Epidermal melanocyte (primary cell): ENCODE results near the gene NOL9.
"Not testable (repeated sequence)": the region's sequence is repeated elsewhere in the genome, so short reads cannot be mapped to it uniquely, and the experiment has no call there.

Experiments
- DNase-seq: peaks from one replicate; pipeline ENCODE4 v3.0.0; 2011; ENCODE audit warnings: low spot score; ENCODE audit not compliant: insufficient read length

Gene NOL9

GRCh38 chr1:6572653-6573383 lies 18.5 kb upstream of the NOL9 start:
- DNase-seq: no peak

GRCh38 chr1:6570987-6571386 lies 16.7 kb upstream of the NOL9 start:
- no peak for DNase-seq

DNA sequence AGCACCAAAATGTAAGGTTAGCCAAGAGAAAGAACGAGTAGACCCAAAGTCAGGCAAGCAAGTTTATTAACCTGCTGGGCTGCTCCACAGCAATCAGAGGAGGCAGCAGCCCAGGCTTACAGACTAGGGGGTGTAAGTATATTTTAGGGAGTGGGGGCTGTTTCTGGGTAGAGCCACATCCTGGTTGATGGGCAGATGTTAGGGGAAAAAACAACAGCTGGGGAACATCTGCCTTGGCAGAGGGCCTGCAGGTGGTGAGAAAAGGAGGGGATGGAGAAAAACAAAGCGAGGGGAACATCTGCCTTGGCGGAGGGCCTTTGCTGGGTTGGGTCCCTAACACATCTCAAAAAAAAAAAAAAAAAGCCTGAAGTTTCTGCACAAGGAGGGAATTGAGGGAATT lies 15.8 kb upstream of the NOL9 start:
- no peak for DNase-seq

GRCh38 chr1:6569033-6569432 lies 14.7 kb upstream of the NOL9 start:
- no peak for DNase-seq

DNA sequence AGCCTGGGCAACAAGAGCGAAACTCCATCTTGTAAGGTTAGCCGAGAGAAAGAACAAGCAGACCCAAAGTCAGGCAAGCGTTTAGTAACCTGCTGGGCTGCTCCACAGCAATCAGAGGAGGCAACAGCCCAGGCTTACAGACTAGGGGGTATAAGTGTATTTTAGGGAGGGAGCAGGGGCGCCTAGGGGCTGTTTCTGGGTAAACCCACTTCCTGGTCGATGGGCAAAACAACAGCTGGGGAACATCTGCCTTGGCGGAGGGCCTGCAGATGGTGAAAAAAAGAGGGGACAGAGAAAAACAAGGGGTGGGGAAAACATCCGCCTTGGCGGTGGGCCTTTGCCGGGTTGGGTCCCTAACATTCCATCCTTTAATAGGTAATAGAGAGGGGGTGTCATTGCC lies 6.0 kb upstream of the NOL9 start:
- DNase-seq: no peak

DNA sequence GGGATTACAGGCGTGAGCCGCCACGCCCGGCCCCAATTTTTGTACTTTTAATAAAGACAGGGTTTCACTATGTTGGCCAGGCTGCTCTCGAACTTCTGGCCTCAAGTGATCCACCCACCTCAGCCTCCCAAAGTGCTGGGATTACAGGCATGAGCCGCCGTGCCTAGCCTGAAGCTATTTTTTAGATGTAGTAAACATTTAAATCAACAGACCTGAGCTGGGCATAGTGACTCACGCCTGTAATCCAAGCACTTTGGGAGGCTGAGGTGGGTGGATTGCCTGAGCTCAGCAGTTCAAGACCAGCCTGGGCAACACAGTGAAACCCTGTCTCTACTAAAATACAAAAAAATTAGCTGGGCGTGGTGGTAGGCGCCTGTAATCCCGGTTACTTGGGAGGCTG lies 4.8 kb upstream of the NOL9 start:
- not testable (repeated sequence) for DNase-seq

DNA sequence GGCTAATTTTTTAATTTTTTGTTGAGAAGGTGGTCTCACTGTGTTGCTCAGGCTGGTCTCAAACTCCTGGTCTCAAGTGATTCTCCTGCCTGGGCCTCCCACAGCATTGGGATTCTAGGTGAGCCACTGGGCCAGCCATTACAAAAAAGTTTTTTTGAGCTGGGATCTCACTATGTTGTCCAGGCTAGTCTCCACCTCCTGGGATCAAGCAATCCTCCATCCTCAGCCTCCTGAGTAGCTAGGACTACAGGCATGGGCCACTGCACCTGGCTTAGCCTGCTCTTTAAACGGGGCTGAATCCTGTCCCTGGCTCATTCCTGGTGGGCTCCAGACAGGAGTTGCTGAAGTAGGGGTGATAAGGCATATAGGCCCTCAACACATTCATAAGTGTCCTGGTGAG lies 3.3 kb upstream of the NOL9 start:
- DNase-seq: no peak

DNA sequence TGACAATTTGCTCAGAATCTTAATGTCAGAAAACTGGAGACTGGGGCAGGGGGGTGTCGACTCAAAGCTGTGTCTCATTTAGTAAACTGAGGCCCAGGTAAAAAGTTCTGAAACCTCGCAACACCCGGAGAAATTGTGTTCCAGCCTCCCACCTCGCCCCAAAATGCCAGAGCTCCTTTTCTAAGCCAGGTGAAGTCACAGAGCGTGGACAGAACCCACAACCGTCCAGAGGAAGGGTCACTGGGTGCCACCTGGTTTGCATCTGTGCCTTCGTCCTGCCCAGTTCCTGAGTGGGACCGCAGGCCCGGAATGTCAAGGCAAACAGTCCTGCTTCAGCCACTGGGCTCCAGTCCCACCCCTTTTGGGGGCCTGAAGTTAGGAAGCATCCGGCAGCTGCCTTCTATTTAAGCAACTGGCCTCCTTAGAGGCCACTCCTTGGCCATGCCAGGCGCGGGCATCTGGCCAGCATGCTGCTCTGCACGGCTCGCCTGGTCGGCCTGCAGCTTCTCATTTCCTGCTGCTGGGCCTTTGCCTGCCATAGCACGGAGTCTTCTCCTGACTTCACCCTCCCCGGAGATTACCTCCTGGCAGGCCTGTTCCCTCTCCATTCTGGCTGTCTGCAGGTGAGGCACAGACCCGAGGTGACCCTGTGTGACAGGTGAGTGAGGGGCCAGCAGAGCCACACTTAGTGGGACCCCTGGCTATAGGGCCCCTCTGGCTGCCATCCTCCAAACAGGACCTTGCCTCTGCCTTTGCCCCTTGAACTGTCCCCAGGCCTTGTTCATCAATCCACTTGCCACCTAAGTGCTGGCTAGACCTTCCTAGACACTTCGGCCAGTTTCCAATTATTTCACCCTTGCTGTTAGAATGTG lies 830 bp upstream of the NOL9 start, which contains the start of gene TAS1R1:
Gene TAS1R1 (plus strand): TSS at position 401 of the 872 bp plus-strand sequence. CDS start 67 bp downstream, at position 468.
- DNase-seq: no peak

DNA sequence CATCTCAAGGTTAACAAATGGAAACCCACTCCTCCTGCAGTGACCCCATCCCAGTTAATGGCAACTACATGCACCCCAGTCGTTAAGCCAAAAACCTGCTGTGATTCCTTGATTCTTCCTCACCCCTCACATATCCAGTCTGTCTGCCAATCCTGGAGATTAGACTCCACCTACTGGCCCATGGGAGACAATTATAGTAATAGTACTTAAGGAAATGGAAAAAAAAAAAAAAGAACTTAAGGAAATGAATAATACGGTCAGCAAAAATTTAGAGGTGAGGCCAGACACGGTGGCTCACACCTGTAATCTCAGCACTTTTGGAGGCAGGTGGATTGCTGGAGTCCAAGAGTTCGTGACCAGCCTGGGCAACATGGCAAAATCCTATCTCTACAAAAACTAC lies 7.0 kb downstream of the NOL9 start:
- DNase-seq: no peak

GRCh38 chr1:6546326-6546725 lies 8.0 kb downstream of the NOL9 start:
- DNase-seq: no peak

GRCh38 chr1:6545276-6546112 lies 8.8 kb downstream of the NOL9 start:
- no peak for DNase-seq

- no peak for DNase-seq
Measured at GRCh38 chr1:6544831-6545230, 9.5 kb downstream of the NOL9 start.

DNA sequence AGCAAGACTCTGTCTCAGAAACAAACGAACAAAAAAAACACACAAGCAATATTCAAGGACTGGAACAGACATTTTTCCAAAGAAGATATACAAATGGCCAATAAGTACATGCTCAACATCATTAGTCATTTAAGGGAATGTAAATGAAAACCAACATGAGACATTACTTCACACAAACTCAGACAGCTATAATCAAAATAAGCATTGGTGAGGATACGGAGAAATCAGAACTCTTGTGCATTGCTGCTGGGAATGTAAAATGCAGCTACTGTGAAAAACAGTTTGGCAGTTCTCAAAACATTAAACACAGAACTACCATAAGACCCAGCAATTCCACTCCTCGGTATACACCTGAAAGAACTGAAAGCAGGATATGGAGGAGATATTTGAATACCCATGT lies 15.4 kb downstream of the NOL9 start:
- no peak for DNase-seq

- DNase-seq: no peak
Measured at GRCh38 chr1:6536291-6536690, 18.0 kb downstream of the NOL9 start.

DNA sequence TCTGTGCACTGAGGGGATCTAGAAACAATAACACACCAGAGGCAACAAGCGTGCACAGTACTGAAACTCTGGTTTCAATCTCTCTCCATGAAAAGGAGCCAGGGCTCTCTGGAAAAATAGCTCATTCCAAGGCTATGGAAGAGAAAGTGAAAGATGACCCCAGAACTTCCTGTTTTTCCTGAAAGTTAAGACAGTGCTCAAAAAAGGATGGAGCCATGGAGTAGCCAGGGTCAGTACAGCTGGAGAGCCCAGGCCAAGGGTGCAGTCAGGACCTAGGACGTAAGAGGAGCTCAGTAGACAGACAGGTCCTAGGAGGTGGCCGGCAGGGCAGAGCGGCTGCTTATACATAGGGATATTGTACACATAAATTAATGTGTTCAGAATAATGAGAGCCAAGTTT lies 19.1 kb downstream of the NOL9 start:
- DNase-seq: no peak

DNA sequence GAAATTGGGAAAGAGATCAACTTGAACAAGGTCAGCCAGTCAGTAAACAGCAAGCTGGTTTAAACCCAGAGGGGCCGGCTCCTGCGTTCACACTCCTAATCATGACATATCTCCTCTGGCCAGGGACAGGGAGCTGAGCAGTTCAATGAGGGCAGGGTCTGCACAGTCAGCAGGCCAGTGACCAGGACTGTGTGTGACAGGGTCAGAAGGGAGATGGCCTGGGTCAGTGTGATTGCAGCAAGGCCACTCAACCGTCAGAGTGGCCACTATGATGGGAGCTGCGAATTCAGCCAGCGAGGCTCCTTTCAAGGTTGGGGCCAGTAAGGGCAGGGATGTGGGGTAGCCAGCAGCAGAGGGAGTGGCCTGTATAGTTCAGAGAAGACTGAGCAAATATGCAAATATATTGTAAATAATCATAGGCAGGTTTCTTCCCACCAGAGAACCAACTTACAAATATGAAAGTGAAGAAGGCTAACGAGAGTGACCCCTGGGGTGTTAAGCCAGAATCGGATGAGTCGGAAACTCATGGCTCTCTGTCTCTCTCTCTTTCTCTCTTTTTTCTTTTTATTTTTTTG lies 20.0 kb downstream of the NOL9 start:
- no peak for DNase-seq

DNA sequence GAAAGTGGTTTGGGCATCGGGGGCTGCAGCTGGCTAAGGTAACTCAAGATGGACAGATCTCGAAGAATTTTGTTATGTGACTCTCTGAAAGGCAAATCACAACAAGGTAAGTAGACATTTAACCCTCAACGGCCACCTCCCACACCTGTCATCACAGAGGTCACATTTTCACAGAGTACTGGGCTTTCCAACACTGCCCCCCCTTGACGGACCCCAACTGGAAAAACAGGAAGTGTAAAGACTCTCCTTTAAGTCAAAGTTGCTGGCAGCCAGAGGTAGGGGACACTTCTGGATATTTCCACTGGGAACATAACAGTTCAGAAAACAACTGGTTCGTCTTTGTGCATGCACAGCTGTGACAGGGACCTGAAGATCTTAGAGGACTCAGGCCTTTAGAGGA lies 22.3 kb downstream of the NOL9 start:
- DNase-seq: no peak

DNA sequence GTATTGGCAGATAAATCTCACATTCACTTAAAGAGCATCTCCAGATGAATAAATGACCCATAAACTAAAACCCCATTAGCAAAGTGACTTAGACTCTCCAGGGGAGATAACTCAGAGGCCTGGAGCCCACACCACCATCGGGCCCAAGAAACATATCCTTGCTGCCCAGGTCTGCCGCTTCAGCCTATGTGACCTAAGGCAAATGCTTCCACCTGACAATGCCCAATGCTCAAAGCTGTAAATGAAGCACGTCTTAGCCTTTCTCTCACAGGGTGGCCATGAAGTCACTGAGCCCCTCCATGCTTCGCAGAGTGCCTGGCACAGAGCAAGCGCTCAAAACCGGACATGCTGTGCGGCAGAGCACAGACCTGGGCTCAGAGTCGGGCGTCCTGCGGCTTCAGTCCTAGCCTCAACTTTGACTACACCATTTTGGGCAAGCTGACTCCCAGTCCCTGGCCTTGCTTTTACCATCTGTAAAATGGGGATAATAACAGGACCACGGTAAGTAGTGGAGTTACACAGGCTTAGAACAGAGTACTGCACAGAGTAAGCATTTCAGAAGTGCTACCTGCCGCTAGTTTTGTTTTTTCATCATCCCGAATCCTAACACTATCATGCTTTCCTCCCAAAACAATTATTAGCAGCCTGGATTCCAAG lies 23.7 kb downstream of the NOL9 start:
- no peak for DNase-seq

DNA sequence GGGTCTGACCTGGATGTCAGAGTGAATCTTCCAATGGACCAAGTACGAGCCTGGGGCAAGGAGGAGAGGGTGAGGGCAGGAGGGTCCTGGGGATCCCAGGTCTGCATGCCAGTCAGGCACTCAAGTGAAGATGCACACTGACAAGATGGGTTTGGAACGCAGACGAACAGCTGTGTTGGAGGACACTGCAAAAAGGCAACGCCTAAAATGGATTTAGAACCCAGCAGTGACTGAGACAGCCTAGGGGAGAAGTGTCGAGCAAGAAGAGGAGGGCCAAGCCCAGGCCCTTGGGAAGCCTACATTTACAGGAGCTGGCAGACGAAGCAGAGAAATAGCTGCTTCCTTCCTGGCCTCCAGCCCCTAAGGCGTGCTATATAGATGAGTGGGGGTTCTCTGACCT lies 25.8 kb downstream of the NOL9 start:
- DNase-seq: no peak

- no peak for DNase-seq
Measured at GRCh38 chr1:6526316-6526715, 28.0 kb downstream of the NOL9 start.

DNA sequence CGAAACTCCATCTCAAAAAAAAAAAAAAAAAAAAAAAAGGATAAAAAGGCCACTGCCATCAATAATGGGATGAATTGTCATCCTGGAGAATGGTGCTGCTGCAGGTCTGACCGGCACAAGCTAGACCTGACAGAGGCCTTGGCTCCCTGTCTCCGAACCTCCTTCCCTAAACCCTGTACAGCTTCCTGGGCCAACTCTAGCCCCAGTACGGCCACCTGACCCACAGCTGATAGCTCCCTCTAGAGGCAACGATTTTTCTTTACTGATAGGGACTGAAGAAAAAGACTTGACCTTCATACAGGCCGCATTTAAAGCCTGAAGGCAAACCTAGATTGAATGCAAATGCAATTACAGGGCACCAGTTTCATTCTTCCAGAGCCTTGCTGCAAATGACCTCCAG lies 30.7 kb downstream of the NOL9 start:
- DNase-seq: no peak
